Uterus (tissue), 2 donors: ENCODE measurements around the gene TMEM11.

ENCODE experiments used
- POLR2A ChIP-seq, 2 donors: fragments of 450-650 bp; IDR thresholded peaks; one replicate each; pipeline ENCODE4 v1.6.1; 2016; ENCODE audit warnings: antibody characterized with exemption in 2 of 2, mild to moderate bottlenecking in 1 of 2, moderate library complexity in 1 of 2
- TF ChIP-seq, protein P1 (sequence below), 4 experiments: fragments of 200-600 bp in 2 of 4; fragments of 450-650 bp in 2 of 4; sonication (generic) in 2 of 4; IDR thresholded peaks; one replicate each; pipeline ENCODE4 v1.5.1; 2016 to 2019; ENCODE audit warnings: antibody characterized with exemption in 4 of 4, mild to moderate bottlenecking in 2 of 4, moderate library complexity in 1 of 4

DNA sequence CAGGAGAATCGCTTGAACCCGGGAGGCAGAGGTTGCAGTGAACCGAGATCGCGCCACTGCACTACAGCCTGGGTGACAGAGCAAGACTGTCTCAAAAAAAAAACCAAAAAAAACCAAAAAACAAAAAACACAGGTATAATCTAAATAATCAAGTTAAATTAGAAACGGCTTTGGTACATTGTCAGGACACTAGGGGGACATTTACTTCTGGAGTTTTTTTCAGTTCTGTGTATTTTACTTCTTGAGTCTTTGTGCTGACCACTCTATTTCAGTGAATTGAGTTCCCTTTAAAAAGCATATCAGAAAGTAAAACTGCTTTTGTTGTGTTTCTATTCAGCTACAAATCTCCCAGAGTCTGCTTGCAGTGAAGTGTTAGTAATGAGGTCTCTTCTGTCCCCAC, 50.9 kb downstream of the TMEM11 start:
- TF ChIP-seq, protein P1, sequence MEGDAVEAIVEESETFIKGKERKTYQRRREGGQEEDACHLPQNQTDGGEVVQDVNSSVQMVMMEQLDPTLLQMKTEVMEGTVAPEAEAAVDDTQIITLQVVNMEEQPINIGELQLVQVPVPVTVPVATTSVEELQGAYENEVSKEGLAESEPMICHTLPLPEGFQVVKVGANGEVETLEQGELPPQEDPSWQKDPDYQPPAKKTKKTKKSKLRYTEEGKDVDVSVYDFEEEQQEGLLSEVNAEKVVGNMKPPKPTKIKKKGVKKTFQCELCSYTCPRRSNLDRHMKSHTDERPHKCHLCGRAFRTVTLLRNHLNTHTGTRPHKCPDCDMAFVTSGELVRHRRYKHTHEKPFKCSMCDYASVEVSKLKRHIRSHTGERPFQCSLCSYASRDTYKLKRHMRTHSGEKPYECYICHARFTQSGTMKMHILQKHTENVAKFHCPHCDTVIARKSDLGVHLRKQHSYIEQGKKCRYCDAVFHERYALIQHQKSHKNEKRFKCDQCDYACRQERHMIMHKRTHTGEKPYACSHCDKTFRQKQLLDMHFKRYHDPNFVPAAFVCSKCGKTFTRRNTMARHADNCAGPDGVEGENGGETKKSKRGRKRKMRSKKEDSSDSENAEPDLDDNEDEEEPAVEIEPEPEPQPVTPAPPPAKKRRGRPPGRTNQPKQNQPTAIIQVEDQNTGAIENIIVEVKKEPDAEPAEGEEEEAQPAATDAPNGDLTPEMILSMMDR (IDR thresholded peaks at IDR 0.05) = peak in 1 of 4 experiments; percentile 14
- no peak for TF ChIP-seq POLR2A (IDR thresholded peaks at IDR 0.05)
